Measurements from ENCODE around the gene GPR18.

GPR18 gene

GRCh38 chr13:99267927-99268326 is 9.7 kb upstream of the GPR18 start:
- Histone ChIP-seq H3K9me3 (ENCODE audit: insufficient read depth, low read depth, low read length) (peaks cover 1% of the 10 kb centered on the region), H2BK5ac (ENCODE audit: low read depth, low read length, poor library complexity) (no peak overlapping the region), H3K36me3 (ENCODE audit: control insufficient read depth in 1 of 2, insufficient read depth in 2 of 2, low read length in 2 of 2) (peaks cover 0 to 4% of the 10 kb centered on the region in 2 experiments), H2AK5ac (ENCODE audit: low read length) (no peak overlapping the region), H2AFZ (ENCODE audit: insufficient read depth, low read length, poor library complexity) (no peak overlapping the region), H3K9ac (ENCODE audit: low read length) (no peak overlapping the region), H3K23ac (ENCODE audit: low read length) (no peak overlapping the region), H3K27ac (ENCODE audit: low read depth, low read length) (no peak overlapping the region), H4K8ac (ENCODE audit: low read depth, low read length) (no peak overlapping the region), H3K79me2 (ENCODE audit: control insufficient read depth, insufficient read depth, low read length, poor library complexity) (no peaks in the 10 kb centered on the region), H4K12ac (ENCODE audit: low read depth, low read length) (no peak overlapping the region), H3K4me3 (ENCODE audit: low read depth, low read length) (no peak overlapping the region), H3K79me1 (ENCODE audit: low read length) (no peaks in the 10 kb centered on the region), H3K14ac (ENCODE audit: low read length) (no peak overlapping the region), H2BK12ac (ENCODE audit: low read length) (no peak overlapping the region), H4K91ac (ENCODE audit: low read depth, low read length) (no peak overlapping the region), H3K4me1 (ENCODE audit: control insufficient read depth in 1 of 2, insufficient read depth in 2 of 2, low read length in 2 of 2) (no peaks in the 10 kb centered on the region), H3K18ac (ENCODE audit: low read length) (no peak overlapping the region), H3K4me2 (ENCODE audit: low read length) (no peak overlapping the region), H2BK120ac (ENCODE audit: insufficient read depth, low read length, poor library complexity) (no peak overlapping the region), H3K27me3 (ENCODE audit: insufficient read depth, low read length) (no peaks in the 10 kb centered on the region), H3K4ac (ENCODE audit: low read depth, low read length) (no peak overlapping the region)
- DNase-seq: no peak
- WGBS (ENCODE audit: extremely low coverage, insufficient coverage, insufficient read length): no CpG with 5 or more reads among the region's 4 CpGs

GRCh38 chr13:99266827-99267226 is 8.6 kb upstream of the GPR18 start:
- H3K27me3 ChIP-seq (ENCODE audit: insufficient read depth, low read length): no peaks in the 10 kb centered on the region
- no peak overlapping the region for H3K4me3 ChIP-seq (ENCODE audit: low read depth, low read length)
- peaks cover 0 to 4% of the 10 kb centered on the region in 2 experiments for H3K36me3 ChIP-seq (ENCODE audit: control insufficient read depth in 1 of 2, insufficient read depth in 2 of 2, low read length in 2 of 2)
- H2BK120ac ChIP-seq (ENCODE audit: insufficient read depth, low read length, poor library complexity): no peak overlapping the region
- H3K4me1 ChIP-seq (ENCODE audit: control insufficient read depth in 1 of 2, insufficient read depth in 2 of 2, low read length in 2 of 2): no peaks in the 10 kb centered on the region
- H4K12ac ChIP-seq (ENCODE audit: low read depth, low read length): no peak overlapping the region
- no peak overlapping the region for H3K27ac ChIP-seq (ENCODE audit: low read depth, low read length)
- H2AK5ac ChIP-seq (ENCODE audit: low read length): no peak overlapping the region
- no peak overlapping the region for H2BK5ac ChIP-seq (ENCODE audit: low read depth, low read length, poor library complexity)
- H3K18ac ChIP-seq (ENCODE audit: low read length): no peak overlapping the region
- no peak overlapping the region for H4K91ac ChIP-seq (ENCODE audit: low read depth, low read length)
- no peak overlapping the region for H3K4ac ChIP-seq (ENCODE audit: low read depth, low read length)
- H3K4me2 ChIP-seq (ENCODE audit: low read length): no peak overlapping the region
- no CpG with 5 or more reads among the region's 6 CpGs for WGBS (ENCODE audit: extremely low coverage, insufficient coverage, insufficient read length)
- H3K79me2 ChIP-seq (ENCODE audit: control insufficient read depth, insufficient read depth, low read length, poor library complexity): no peaks in the 10 kb centered on the region
- H2BK12ac ChIP-seq (ENCODE audit: low read length): no peak overlapping the region
- H4K8ac ChIP-seq (ENCODE audit: low read depth, low read length): no peak overlapping the region
- no peak overlapping the region for H3K14ac ChIP-seq (ENCODE audit: low read length)
- DNase-seq: no peak
- H3K9me3 ChIP-seq (ENCODE audit: insufficient read depth, low read depth, low read length): no peaks in the 10 kb centered on the region
- H3K9ac ChIP-seq (ENCODE audit: low read length): no peak overlapping the region
- no peaks in the 10 kb centered on the region for H3K79me1 ChIP-seq (ENCODE audit: low read length)
- H2AFZ ChIP-seq (ENCODE audit: insufficient read depth, low read length, poor library complexity): no peak overlapping the region
- no peak overlapping the region for H3K23ac ChIP-seq (ENCODE audit: low read length)

GRCh38 chr13:99265821-99266426 is 7.7 kb upstream of the GPR18 start:
- no peak overlapping the region for H4K8ac ChIP-seq (ENCODE audit: low read depth, low read length)
- no peak overlapping the region for H3K4me3 ChIP-seq (ENCODE audit: low read depth, low read length)
- no peaks in the 10 kb centered on the region for H3K79me1 ChIP-seq (ENCODE audit: low read length)
- H2AFZ ChIP-seq (ENCODE audit: insufficient read depth, low read length, poor library complexity): no peak overlapping the region
- H3K9ac ChIP-seq (ENCODE audit: low read length): no peak overlapping the region
- no peaks in the 10 kb centered on the region for H3K9me3 ChIP-seq (ENCODE audit: insufficient read depth, low read depth, low read length)
- no peak overlapping the region for H3K18ac ChIP-seq (ENCODE audit: low read length)
- H3K4me2 ChIP-seq (ENCODE audit: low read length): no peak overlapping the region
- peaks cover 1 to 6% of the 10 kb centered on the region in 2 experiments for H3K36me3 ChIP-seq (ENCODE audit: control insufficient read depth in 1 of 2, insufficient read depth in 2 of 2, low read length in 2 of 2)
- no peak overlapping the region for H2BK5ac ChIP-seq (ENCODE audit: low read depth, low read length, poor library complexity)
- H3K4ac ChIP-seq (ENCODE audit: low read depth, low read length): no peak overlapping the region
- H4K91ac ChIP-seq (ENCODE audit: low read depth, low read length): no peak overlapping the region
- no peak overlapping the region for H2BK120ac ChIP-seq (ENCODE audit: insufficient read depth, low read length, poor library complexity)
- no peak overlapping the region for H3K27ac ChIP-seq (ENCODE audit: low read depth, low read length)
- no CpG with 5 or more reads among the region's 3 CpGs for WGBS (ENCODE audit: extremely low coverage, insufficient coverage, insufficient read length)
- DNase-seq: peak in 1 of 2 donors; percentile 75
- no peaks in the 10 kb centered on the region for H3K4me1 ChIP-seq (ENCODE audit: control insufficient read depth in 1 of 2, insufficient read depth in 2 of 2, low read length in 2 of 2)
- H2BK12ac ChIP-seq (ENCODE audit: low read length): no peak overlapping the region
- no peak overlapping the region for H3K14ac ChIP-seq (ENCODE audit: low read length)
- no peak overlapping the region for H3K23ac ChIP-seq (ENCODE audit: low read length)
- H3K27me3 ChIP-seq (ENCODE audit: insufficient read depth, low read length): no peaks in the 10 kb centered on the region
- H2AK5ac ChIP-seq (ENCODE audit: low read length): no peak overlapping the region
- no peaks in the 10 kb centered on the region for H3K79me2 ChIP-seq (ENCODE audit: control insufficient read depth, insufficient read depth, low read length, poor library complexity)
- no peak overlapping the region for H4K12ac ChIP-seq (ENCODE audit: low read depth, low read length)

- no CpG with 5 or more reads among the region's 8 CpGs for WGBS (ENCODE audit: extremely low coverage, insufficient coverage, insufficient read length)
- H4K12ac ChIP-seq (ENCODE audit: low read depth, low read length): no peak overlapping the region
- no peak overlapping the region for H2BK12ac ChIP-seq (ENCODE audit: low read length)
- H4K91ac ChIP-seq (ENCODE audit: low read depth, low read length): no peak overlapping the region
- no peak overlapping the region for H2BK120ac ChIP-seq (ENCODE audit: insufficient read depth, low read length, poor library complexity)
- no peak overlapping the region for H3K4me2 ChIP-seq (ENCODE audit: low read length)
- no peaks in the 10 kb centered on the region for H3K9me3 ChIP-seq (ENCODE audit: insufficient read depth, low read depth, low read length)
- no peaks in the 10 kb centered on the region for H3K27me3 ChIP-seq (ENCODE audit: insufficient read depth, low read length)
- H3K79me2 ChIP-seq (ENCODE audit: control insufficient read depth, insufficient read depth, low read length, poor library complexity): no peaks in the 10 kb centered on the region
- no peak overlapping the region for H3K23ac ChIP-seq (ENCODE audit: low read length)
- H2AK5ac ChIP-seq (ENCODE audit: low read length): no peak overlapping the region
- no peaks in the 10 kb centered on the region for H3K4me1 ChIP-seq (ENCODE audit: control insufficient read depth in 1 of 2, insufficient read depth in 2 of 2, low read length in 2 of 2)
- H2AFZ ChIP-seq (ENCODE audit: insufficient read depth, low read length, poor library complexity): no peak overlapping the region
- H2BK5ac ChIP-seq (ENCODE audit: low read depth, low read length, poor library complexity): no peak overlapping the region
- no peak overlapping the region for H3K4me3 ChIP-seq (ENCODE audit: low read depth, low read length)
- H3K14ac ChIP-seq (ENCODE audit: low read length): no peak overlapping the region
- DNase-seq: no peak
- no peak overlapping the region for H3K18ac ChIP-seq (ENCODE audit: low read length)
- no peaks in the 10 kb centered on the region for H3K79me1 ChIP-seq (ENCODE audit: low read length)
- H3K36me3 ChIP-seq (ENCODE audit: control insufficient read depth in 1 of 2, insufficient read depth in 2 of 2, low read length in 2 of 2): peaks cover 2 to 6% of the 10 kb centered on the region in 2 experiments
- no peak overlapping the region for H3K4ac ChIP-seq (ENCODE audit: low read depth, low read length)
- no peak overlapping the region for H3K9ac ChIP-seq (ENCODE audit: low read length)
- H4K8ac ChIP-seq (ENCODE audit: low read depth, low read length): no peak overlapping the region
- no peak overlapping the region for H3K27ac ChIP-seq (ENCODE audit: low read depth, low read length)
Observed at GRCh38 chr13:99265162-99265800, 7.1 kb upstream of the GPR18 start.
